ENCODE measurements around the gene THSD7B.

DNA sequence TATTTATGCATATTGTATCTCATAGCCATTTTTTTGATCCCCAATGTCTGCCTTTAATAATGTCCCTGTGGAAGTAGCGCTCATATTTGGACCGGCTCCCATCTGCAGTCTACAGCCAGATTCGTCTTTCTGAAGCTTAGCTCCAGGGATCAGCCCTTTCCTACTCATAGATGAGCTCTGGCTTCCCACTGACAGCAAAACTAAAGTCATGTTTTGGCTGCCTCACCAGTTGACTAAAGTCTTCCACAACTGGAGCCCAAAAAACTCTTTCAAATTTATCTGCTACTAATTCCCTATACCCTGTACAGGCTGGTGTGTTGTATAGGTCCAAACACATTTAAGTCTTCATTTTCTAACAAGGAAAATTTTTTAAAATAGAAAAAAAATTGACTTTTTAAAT, 904.8 kb downstream of the THSD7B start:
- no peak for TF ChIP-seq ZNF70 (CRISPR knock-in tag; IDR thresholded peaks at IDR 0.05)
- TF ChIP-seq ZC3H10 (CRISPR knock-in tag; IDR thresholded peaks at IDR 0.05) = no peak
- TF ChIP-seq, protein P1, sequence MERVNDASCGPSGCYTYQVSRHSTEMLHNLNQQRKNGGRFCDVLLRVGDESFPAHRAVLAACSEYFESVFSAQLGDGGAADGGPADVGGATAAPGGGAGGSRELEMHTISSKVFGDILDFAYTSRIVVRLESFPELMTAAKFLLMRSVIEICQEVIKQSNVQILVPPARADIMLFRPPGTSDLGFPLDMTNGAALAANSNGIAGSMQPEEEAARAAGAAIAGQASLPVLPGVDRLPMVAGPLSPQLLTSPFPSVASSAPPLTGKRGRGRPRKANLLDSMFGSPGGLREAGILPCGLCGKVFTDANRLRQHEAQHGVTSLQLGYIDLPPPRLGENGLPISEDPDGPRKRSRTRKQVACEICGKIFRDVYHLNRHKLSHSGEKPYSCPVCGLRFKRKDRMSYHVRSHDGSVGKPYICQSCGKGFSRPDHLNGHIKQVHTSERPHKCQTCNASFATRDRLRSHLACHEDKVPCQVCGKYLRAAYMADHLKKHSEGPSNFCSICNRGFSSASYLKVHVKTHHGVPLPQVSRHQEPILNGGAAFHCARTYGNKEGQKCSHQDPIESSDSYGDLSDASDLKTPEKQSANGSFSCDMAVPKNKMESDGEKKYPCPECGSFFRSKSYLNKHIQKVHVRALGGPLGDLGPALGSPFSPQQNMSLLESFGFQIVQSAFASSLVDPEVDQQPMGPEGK (CRISPR knock-in tag; IDR thresholded peaks at IDR 0.05; ENCODE audit: borderline replicate concordance) = no peak
- no peak for TF ChIP-seq PPARA (CRISPR knock-in tag; IDR thresholded peaks at IDR 0.05; ENCODE audit: borderline replicate concordance)
- TF ChIP-seq ESRRG (CRISPR knock-in tag; IDR thresholded peaks at IDR 0.05) = no peak
- TF ChIP-seq ISL1 (CRISPR knock-in tag; IDR thresholded peaks at IDR 0.05) = no peak
- TF ChIP-seq SNAI2 (CRISPR knock-in tag; IDR thresholded peaks at IDR 0.05) = no peak
- TF ChIP-seq, protein P2, sequence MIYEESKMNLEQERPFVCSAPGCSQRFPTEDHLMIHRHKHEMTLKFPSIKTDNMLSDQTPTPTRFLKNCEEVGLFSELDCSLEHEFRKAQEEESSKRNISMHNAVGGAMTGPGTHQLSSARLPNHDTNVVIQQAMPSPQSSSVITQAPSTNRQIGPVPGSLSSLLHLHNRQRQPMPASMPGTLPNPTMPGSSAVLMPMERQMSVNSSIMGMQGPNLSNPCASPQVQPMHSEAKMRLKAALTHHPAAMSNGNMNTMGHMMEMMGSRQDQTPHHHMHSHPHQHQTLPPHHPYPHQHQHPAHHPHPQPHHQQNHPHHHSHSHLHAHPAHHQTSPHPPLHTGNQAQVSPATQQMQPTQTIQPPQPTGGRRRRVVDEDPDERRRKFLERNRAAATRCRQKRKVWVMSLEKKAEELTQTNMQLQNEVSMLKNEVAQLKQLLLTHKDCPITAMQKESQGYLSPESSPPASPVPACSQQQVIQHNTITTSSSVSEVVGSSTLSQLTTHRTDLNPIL (CRISPR knock-in tag; IDR thresholded peaks at IDR 0.05; ENCODE audit: low read depth) = no peak

Data from SK-N-SH treated with all-trans-retinoic acid at 6 μM for 48 hours (cell line).